ENCODE measurements around the gene MANEA. TPM values are rescaled to one million over a fixed set of nuclear protein-coding genes. Genes with fewer than 3 reads are reported as not detected.

The MANEA gene, protein sequence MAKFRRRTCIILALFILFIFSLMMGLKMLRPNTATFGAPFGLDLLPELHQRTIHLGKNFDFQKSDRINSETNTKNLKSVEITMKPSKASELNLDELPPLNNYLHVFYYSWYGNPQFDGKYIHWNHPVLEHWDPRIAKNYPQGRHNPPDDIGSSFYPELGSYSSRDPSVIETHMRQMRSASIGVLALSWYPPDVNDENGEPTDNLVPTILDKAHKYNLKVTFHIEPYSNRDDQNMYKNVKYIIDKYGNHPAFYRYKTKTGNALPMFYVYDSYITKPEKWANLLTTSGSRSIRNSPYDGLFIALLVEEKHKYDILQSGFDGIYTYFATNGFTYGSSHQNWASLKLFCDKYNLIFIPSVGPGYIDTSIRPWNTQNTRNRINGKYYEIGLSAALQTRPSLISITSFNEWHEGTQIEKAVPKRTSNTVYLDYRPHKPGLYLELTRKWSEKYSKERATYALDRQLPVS
- polyA plus RNA-seq: 1 to 10 TPM; 2.2 to 6.2 (median 3.8) TPM

DNA sequence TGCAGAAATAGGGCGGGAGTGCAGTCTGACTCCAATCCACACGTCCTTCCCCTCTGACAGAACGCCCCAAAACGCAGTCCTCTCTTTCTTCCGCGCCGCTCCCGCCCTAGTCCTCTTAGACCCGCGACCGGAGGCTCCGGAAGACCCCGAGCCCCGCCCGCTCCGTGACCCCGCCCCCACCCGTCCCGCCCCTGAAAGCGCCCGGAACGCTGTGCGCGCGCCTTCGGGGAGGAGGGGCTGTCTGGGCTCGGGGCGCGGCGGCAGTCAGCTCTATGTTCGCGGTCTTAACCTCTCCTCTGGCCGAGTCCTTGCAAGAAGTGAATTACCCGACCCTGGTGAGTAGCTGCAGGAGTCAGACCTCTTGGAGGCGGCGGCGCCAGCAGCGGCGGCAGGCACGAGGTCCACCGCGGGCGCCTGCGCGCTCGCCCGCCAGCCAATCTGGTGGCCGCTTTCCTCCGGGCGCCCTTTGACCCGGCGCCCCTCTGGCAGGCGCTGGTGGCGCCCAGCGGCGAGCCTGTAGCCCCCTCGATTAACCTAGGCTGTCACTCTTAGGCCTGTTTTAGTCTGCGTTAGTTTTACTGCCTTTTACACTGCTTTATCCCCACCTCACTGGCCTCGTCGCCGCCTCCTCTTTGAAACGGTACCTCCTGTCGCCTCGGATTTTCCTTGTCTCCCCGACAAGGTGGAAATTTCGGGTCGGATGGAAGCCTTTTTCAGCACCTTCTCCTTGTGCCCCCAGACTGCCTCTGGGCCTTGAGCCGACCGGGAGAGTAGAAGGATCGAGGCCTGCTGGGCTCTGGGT, at the start of gene MANEA:
Gene MANEA, plus strand, starts transcription at position 232 of the 802 bp plus-strand sequence. CDS start 8,905 bp downstream, outside the sequence.
- peak within 1 kb of the TSS; percentile 93 to 99 (median 97) for H3K4me3 Mint-ChIP-seq
- peaks cover 0 to 10% (median 3%) of the 10 kb centered on the region in 3 donors for H3K27me3 Mint-ChIP-seq (ENCODE audit: low read depth in 3 of 3)
- H3K9me3 Mint-ChIP-seq: no peaks in the 10 kb centered on the region

DNA sequence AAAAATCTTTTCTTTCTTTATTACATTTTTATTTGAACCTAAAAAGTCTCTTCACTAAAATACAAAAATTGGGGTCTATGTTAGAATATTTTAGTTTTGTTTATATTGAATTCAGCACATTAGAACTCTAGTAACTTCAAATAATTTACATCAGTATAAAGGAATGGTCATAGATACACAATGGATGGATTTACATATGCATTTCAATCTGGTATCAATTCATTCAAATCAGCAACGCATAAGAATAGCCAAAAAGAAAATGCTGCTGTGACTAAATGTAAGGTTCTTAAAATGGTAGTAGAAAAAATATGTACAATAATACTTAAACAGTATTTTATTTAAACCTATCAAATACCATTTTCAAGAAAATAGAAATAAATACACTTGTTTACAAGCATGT, 47.6 kb upstream of the MANEA start:
- no peak overlapping the region for H3K4me3 Mint-ChIP-seq
- peaks cover 0 to 2% (median 1%) of the 10 kb centered on the region in 3 donors for H3K27me3 Mint-ChIP-seq (ENCODE audit: low read depth in 3 of 3)
- no peak overlapping the region for H3K27ac Mint-ChIP-seq
- no peaks in the 10 kb centered on the region for H3K36me3 Mint-ChIP-seq
- DNase-seq: no peak
- no peaks in the 10 kb centered on the region for H3K4me1 Mint-ChIP-seq
- H3K9me3 Mint-ChIP-seq: peaks cover 0 to 13% (median 2%) of the 10 kb centered on the region in 6 donors

More for the DNA sequence above, at the start of gene MANEA:
- Mint-ChIP-seq H3K4me1 (peaks cover 42 to 79% of the 10 kb centered on the region in 2 donors), H3K36me3 (peaks cover 0 to 3% (median 0%) of the 10 kb centered on the region in 3 donors), H3K27ac (peak within 1 kb of the TSS; percentile 95 to 99 (median 98))
- peak; percentile 84 to 90 (median 87) for DNase-seq

GRCh38 chr6:95530176-95530819, 47.0 kb upstream of the MANEA start:
- H3K27ac Mint-ChIP-seq: no peak overlapping the region
- no peaks in the 10 kb centered on the region for H3K4me1 Mint-ChIP-seq
- no peak for DNase-seq
- no peak overlapping the region for H3K4me3 Mint-ChIP-seq
- H3K36me3 Mint-ChIP-seq: no peaks in the 10 kb centered on the region
- peaks cover 0 to 13% (median under 1%) of the 10 kb centered on the region in 6 donors for H3K9me3 Mint-ChIP-seq
- H3K27me3 Mint-ChIP-seq (ENCODE audit: low read depth in 3 of 3): peaks cover 0 to 2% (median 1%) of the 10 kb centered on the region in 3 donors

DNA sequence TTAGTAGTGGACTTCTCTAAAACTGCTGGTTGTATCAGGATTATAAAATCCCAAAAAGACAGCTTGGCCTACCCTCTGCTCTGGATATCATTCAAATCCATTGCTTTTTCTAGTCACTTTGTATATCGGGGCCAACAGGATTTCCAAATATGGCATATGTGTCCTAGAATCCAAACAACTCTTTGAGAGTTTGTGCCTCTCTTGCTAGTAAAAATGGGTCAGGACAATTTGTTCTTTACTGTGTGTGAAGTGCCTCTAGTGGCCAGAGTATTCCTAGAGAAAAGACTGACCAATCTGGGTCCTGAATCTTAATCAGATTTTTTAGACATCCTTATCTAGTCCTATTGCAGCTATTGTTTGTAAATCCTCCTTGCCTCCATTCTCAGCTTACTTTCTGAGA, 33.5 kb upstream of the MANEA start:
- Mint-ChIP-seq H3K36me3 (no peaks in the 10 kb centered on the region), H3K4me3 (no peak overlapping the region), H3K27me3 (ENCODE audit: low read depth in 3 of 3) (peaks cover 3 to 4% (median 3%) of the 10 kb centered on the region in 3 donors), H3K9me3 (peaks cover 0 to 2% (median 0%) of the 10 kb centered on the region in 6 donors), H3K27ac (no peak overlapping the region), H3K4me1 (no peaks in the 10 kb centered on the region)
- no peak for DNase-seq

DNA sequence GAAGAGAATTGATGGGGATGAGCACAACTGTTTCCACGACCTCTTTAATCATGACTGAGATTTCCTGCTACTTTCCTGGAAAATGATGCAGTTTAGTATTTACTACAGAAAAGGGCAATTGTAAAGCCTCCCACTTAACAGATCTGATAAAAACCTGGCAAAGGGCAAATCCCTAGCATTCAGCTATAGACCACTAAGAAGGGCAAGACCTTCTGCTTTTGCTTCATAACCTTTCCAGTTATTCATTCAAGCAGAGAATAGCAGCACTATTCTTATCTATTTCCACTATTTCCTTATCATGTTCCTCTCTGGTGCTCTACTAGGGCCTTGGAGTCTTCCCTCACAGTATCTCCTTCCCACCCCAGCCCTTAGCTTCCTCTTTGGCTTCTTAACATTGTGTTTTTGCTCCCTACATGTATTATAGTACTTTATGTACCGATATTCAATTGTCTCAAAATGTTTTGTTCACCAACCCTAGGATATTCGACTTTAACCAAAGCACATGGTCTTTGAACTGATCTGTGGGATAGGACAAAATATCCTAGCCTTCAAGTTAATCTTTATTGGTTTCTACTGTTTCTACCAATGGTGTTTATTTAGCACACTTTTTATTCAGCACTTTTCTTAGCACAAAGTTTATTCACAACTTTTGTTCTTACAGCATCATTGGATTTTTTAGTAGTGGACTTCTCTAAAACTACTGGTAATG, 32.7 kb upstream of the MANEA start:
- no peak overlapping the region for H3K4me3 Mint-ChIP-seq
- no peaks in the 10 kb centered on the region for H3K36me3 Mint-ChIP-seq
- H3K9me3 Mint-ChIP-seq: peaks cover 0 to 2% (median 0%) of the 10 kb centered on the region in 6 donors
- H3K27me3 Mint-ChIP-seq (ENCODE audit: low read depth in 3 of 3): peaks cover 2 to 4% (median 3%) of the 10 kb centered on the region in 3 donors
- no peak overlapping the region for H3K27ac Mint-ChIP-seq
- no peak for DNase-seq
- H3K4me1 Mint-ChIP-seq: no peaks in the 10 kb centered on the region

DNA sequence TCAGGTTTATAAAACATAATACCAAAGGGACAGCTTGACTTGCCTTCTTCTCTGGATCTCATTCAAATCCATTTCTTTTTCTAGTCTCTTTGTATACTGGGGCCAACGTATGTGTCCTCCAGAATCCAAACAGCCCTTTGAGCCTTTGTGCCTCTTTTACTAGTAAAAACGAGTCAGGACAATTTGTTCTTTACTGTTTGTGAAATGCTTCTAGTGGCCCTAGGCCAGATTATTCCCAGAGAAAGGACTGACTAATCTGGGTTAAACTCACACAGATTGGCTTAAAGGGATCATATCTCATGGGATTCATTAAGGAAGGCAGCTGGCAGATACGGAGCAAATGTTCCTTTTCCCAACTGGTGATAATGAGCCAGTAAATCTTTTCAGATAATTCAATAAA, 32.1 kb upstream of the MANEA start:
- no peak for DNase-seq
- H3K4me3 Mint-ChIP-seq: no peak overlapping the region
- no peaks in the 10 kb centered on the region for H3K36me3 Mint-ChIP-seq
- H3K4me1 Mint-ChIP-seq: no peaks in the 10 kb centered on the region
- H3K27me3 Mint-ChIP-seq (ENCODE audit: low read depth in 3 of 3): peaks cover 2 to 4% (median 3%) of the 10 kb centered on the region in 3 donors
- no peak overlapping the region for H3K27ac Mint-ChIP-seq
- H3K9me3 Mint-ChIP-seq: peaks cover 0 to 2% (median 0%) of the 10 kb centered on the region in 6 donors

DNA sequence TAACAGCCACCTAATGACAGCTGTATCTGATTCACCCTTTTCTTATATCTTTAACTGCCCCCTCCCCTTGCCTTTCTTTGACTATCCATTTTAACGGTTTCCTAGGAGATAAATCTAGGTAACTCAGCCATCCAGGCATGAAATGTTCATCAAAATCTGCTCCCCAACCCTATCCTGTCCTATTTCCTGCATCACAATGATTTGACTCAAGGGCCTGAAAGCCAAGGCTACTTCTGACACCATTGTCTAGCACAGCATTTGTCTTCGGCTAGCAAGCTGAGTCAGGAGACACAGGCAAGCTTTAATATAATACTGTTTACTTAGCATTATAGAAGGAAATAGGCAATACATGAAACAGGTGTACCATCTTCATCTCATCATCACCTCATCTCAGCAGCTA, 31.6 kb upstream of the MANEA start:
- H3K4me1 Mint-ChIP-seq: no peaks in the 10 kb centered on the region
- no peak for DNase-seq
- no peak overlapping the region for H3K4me3 Mint-ChIP-seq
- H3K36me3 Mint-ChIP-seq: no peaks in the 10 kb centered on the region
- peaks cover 0 to 2% (median 0%) of the 10 kb centered on the region in 6 donors for H3K9me3 Mint-ChIP-seq
- peaks cover 2 to 4% (median 3%) of the 10 kb centered on the region in 3 donors for H3K27me3 Mint-ChIP-seq (ENCODE audit: low read depth in 3 of 3)
- no peak overlapping the region for H3K27ac Mint-ChIP-seq

DNA sequence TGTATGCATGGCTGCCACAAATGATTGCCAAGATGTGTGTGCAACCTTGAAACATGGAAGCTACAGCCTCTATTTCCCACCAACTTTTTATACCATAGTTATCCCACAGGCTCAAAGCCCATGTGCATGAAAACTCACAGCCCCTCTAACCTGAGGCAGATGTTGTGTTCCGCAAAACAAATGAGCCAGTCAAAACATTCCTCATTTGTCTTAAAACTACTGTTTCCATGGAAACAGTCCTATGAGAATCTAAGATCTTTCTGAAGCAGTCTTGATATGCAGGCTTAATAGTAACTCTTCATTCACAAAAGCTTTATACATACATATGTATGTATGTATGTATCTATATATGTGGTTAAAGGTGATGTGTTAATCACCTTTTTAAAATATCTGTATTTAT, 31.2 kb upstream of the MANEA start:
- no peaks in the 10 kb centered on the region for H3K4me1 Mint-ChIP-seq
- no peak for DNase-seq
- H3K36me3 Mint-ChIP-seq: no peaks in the 10 kb centered on the region
- no peak overlapping the region for H3K4me3 Mint-ChIP-seq
- H3K27ac Mint-ChIP-seq: no peak overlapping the region
- peaks cover 2 to 4% (median 3%) of the 10 kb centered on the region in 3 donors for H3K27me3 Mint-ChIP-seq (ENCODE audit: low read depth in 3 of 3)
- peaks cover 0 to 2% (median 0%) of the 10 kb centered on the region in 6 donors for H3K9me3 Mint-ChIP-seq

- Mint-ChIP-seq H3K4me1 (no peaks in the 10 kb centered on the region), H3K9me3 (peaks cover 0 to 4% (median 0%) of the 10 kb centered on the region in 6 donors), H3K27ac (no peak overlapping the region), H3K36me3 (no peaks in the 10 kb centered on the region), H3K4me3 (no peak overlapping the region), H3K27me3 (ENCODE audit: low read depth in 3 of 3) (peaks cover 3 to 4% (median 4%) of the 10 kb centered on the region in 3 donors)
- no peak for DNase-seq
These were observed 30.3 kb upstream of the MANEA start for GRCh38 chr6:95547043-95547442.

GRCh38 chr6:95548188-95548786, 29.0 kb upstream of the MANEA start:
- H3K27ac Mint-ChIP-seq: no peak overlapping the region
- peaks cover 1 to 5% (median 2%) of the 10 kb centered on the region in 3 donors for H3K27me3 Mint-ChIP-seq (ENCODE audit: low read depth in 3 of 3)
- H3K4me3 Mint-ChIP-seq: no peak overlapping the region
- H3K9me3 Mint-ChIP-seq: peaks cover 0 to 5% (median 4%) of the 10 kb centered on the region in 6 donors
- no peaks in the 10 kb centered on the region for H3K4me1 Mint-ChIP-seq
- H3K36me3 Mint-ChIP-seq: no peaks in the 10 kb centered on the region
- DNase-seq: no peak

GRCh38 chr6:95551678-95552324, 25.5 kb upstream of the MANEA start:
- Mint-ChIP-seq H3K27me3 (ENCODE audit: low read depth in 3 of 3) (peaks cover 0 to 9% (median 4%) of the 10 kb centered on the region in 3 donors), H3K4me1 (no peaks in the 10 kb centered on the region), H3K4me3 (no peak overlapping the region), H3K27ac (no peak overlapping the region), H3K36me3 (peaks cover 6 to 9% (median 8%) of the 10 kb centered on the region in 3 donors), H3K9me3 (peaks cover 0 to 33% (median 20%) of the 10 kb centered on the region in 6 donors)
- no peak for DNase-seq

GRCh38 chr6:95553880-95554279, 23.5 kb upstream of the MANEA start:
- Mint-ChIP-seq H3K36me3 (peaks cover 6 to 18% (median 14%) of the 10 kb centered on the region in 3 donors), H3K4me1 (no peaks in the 10 kb centered on the region), H3K27ac (no peak overlapping the region), H3K4me3 (no peak overlapping the region), H3K9me3 (peaks cover 0 to 33% (median 20%) of the 10 kb centered on the region in 6 donors), H3K27me3 (ENCODE audit: low read depth in 3 of 3) (peaks cover 0 to 9% (median 4%) of the 10 kb centered on the region in 3 donors)
- no peak for DNase-seq

All from immature natural killer cell (primary cell).